Stimulated activated CD4-positive, alpha-beta T cell treated with anti-CD3 and anti-CD28 coated beads, Interleukin-4, amount 100 ng/mL, for 1 hour (primary cell): ENCODE results near the gene EXOSC10.

Experiments
- DNase-seq: peaks from one replicate; pipeline ENCODE4 v3.0.0-alpha.2; 2020

The EXOSC10 gene

GRCh38 chr1:11099310-11100148 lies at the start of gene EXOSC10:
TSS of gene EXOSC10 (minus strand) at chr1:11099869. CDS start at chr1:11099831, 38 bp downstream.
- peak; percentile 97 for DNase-seq

GRCh38 chr1:11147197-11147770 lies 47.6 kb upstream of the EXOSC10 start:
- DNase-seq: no peak

GRCh38 chr1:11145741-11146140 lies 46.1 kb upstream of the EXOSC10 start:
- DNase-seq: no peak

GRCh38 chr1:11144570-11145256 lies 45.0 kb upstream of the EXOSC10 start:
- DNase-seq: no peak

- no peak for DNase-seq
These were observed 44.2 kb upstream of the EXOSC10 start for GRCh38 chr1:11143907-11144306.

GRCh38 chr1:11143401-11143800 lies 43.7 kb upstream of the EXOSC10 start:
- DNase-seq: no peak

GRCh38 chr1:11142618-11143391 lies 43.1 kb upstream of the EXOSC10 start:
- DNase-seq: no peak

GRCh38 chr1:11138952-11139351 lies 39.3 kb upstream of the EXOSC10 start:
- no peak for DNase-seq

- DNase-seq: no peak
These were observed 38.4 kb upstream of the EXOSC10 start for GRCh38 chr1:11138029-11138428.

- DNase-seq: no peak
These were observed 35.2 kb upstream of the EXOSC10 start for GRCh38 chr1:11134898-11135266.

- no peak for DNase-seq
These were observed 34.7 kb upstream of the EXOSC10 start for GRCh38 chr1:11134251-11134897.

- no peak for DNase-seq
These were observed 33.1 kb upstream of the EXOSC10 start for GRCh38 chr1:11132563-11133293.

- DNase-seq: no peak
These were observed 32.1 kb upstream of the EXOSC10 start for GRCh38 chr1:11131816-11132215.

- DNase-seq: no peak
These were observed 30.7 kb upstream of the EXOSC10 start for GRCh38 chr1:11130406-11130805.

- no peak for DNase-seq
These were observed 30.2 kb upstream of the EXOSC10 start for GRCh38 chr1:11129649-11130390.

- no peak for DNase-seq
These were observed 26.9 kb upstream of the EXOSC10 start for GRCh38 chr1:11126569-11126968.

- no peak for DNase-seq
These were observed 26.3 kb upstream of the EXOSC10 start for GRCh38 chr1:11125931-11126330.

GRCh38 chr1:11124965-11125364 lies 25.3 kb upstream of the EXOSC10 start:
- no peak for DNase-seq

GRCh38 chr1:11116318-11116717 lies 16.6 kb upstream of the EXOSC10 start:
- DNase-seq: no peak

- DNase-seq: no peak
These were observed 15.3 kb upstream of the EXOSC10 start for GRCh38 chr1:11114966-11115365.
